Fibroblast of villous mesenchyme (primary cell): ENCODE results near the gene USB1. TPM values are rescaled to one million over a fixed set of nuclear protein-coding genes. Genes with fewer than 3 reads are reported as not detected.

ENCODE experiments used
- DNase-seq: peaks from one replicate; pipeline ENCODE4 v3.0.0-alpha.2; 2010; ENCODE audit warnings: low read depth
- H3K4me3 ChIP-seq: 2 replicates; pipeline ENCODE4 v1.5.1; 2011; ENCODE audit warnings: low read depth, mild to moderate bottlenecking, low read length
- total RNA-seq: library from RNA; depleted of rRNA; stranded (reverse); fragments of >200 nt; gene quantifications from 2 replicates; pipeline ENCODE4 v1.2.3, GENCODE V29; 2012
- TF ChIP-seq, protein P1 (sequence below): IDR thresholded peaks from 2 replicates; pipeline ENCODE4 v1.5.1; 2012; ENCODE audit warnings: low read depth, mild to moderate bottlenecking, low read length; ENCODE audit not compliant: insufficient read depth

USB1 gene
- total RNA-seq, 1 donor: 32.4 TPM

- TF ChIP-seq, protein P1, sequence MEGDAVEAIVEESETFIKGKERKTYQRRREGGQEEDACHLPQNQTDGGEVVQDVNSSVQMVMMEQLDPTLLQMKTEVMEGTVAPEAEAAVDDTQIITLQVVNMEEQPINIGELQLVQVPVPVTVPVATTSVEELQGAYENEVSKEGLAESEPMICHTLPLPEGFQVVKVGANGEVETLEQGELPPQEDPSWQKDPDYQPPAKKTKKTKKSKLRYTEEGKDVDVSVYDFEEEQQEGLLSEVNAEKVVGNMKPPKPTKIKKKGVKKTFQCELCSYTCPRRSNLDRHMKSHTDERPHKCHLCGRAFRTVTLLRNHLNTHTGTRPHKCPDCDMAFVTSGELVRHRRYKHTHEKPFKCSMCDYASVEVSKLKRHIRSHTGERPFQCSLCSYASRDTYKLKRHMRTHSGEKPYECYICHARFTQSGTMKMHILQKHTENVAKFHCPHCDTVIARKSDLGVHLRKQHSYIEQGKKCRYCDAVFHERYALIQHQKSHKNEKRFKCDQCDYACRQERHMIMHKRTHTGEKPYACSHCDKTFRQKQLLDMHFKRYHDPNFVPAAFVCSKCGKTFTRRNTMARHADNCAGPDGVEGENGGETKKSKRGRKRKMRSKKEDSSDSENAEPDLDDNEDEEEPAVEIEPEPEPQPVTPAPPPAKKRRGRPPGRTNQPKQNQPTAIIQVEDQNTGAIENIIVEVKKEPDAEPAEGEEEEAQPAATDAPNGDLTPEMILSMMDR: no peak
- H3K4me3 ChIP-seq: peak overlapping the region; percentile 81
- no peak for DNase-seq
Measured at GRCh38 chr16:57985204-57986181, 15.7 kb upstream of the USB1 start.

DNA sequence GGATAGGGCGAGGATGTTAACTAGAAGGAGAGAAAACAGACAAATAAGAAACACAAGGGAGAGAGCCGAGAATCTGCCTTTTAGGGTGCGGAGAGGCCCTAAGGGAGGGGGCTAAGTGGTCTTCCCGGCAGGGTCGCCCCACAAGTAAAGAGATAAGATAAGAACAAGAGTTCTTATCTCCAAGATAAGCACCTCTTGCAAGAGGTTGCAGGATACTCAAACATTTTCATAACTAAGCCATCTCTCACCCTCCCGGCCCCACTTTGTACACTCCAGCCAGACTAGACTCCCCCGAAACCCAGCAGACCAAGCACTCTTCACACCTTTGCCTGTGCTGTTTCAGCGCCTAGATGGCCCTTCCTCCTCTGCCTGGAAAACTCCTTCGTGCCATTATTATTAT lies 15.0 kb upstream of the USB1 start:
- no peak overlapping the region for H3K4me3 ChIP-seq
- TF ChIP-seq, protein P1: no peak
- DNase-seq: no peak

GRCh38 chr16:57987441-57988177 lies 13.6 kb upstream of the USB1 start:
- no peak for DNase-seq
- TF ChIP-seq, protein P1: no peak

GRCh38 chr16:57988929-57989328 lies 12.3 kb upstream of the USB1 start:
- H3K4me3 ChIP-seq: no peak overlapping the region
- TF ChIP-seq, protein P1: no peak

More at GRCh38 chr16:57987441-57988177, 13.6 kb upstream of the USB1 start:
- no peak overlapping the region for H3K4me3 ChIP-seq

GRCh38 chr16:57991551-57992059 lies 9.6 kb upstream of the USB1 start:
- DNase-seq: no peak
- TF ChIP-seq, protein P1: no peak
- H3K4me3 ChIP-seq: no peak overlapping the region

More at GRCh38 chr16:57988929-57989328, 12.3 kb upstream of the USB1 start:
- no peak for DNase-seq

- TF ChIP-seq, protein P1: no peak
Measured at GRCh38 chr16:57992084-57992483, 9.1 kb upstream of the USB1 start.

More at GRCh38 chr16:57992084-57992483, 9.1 kb upstream of the USB1 start:
- no peak overlapping the region for H3K4me3 ChIP-seq
- no peak for DNase-seq
